Activated CD4-positive, alpha-beta T cell treated with anti-CD3 and anti-CD28 coated beads for 24 hours (primary cell): ENCODE data around the gene TMEM178B.
"Not testable (repeated sequence)": the region's sequence is repeated elsewhere in the genome, so short reads cannot be mapped to it uniquely, and the experiment has no call there.

Experiments
- DNase-seq, 2 donors: peaks; one replicate each; pipeline ENCODE4 v3.0.0-alpha.2; 2020; ENCODE audit warnings: low read depth in 2 of 2

The TMEM178B gene

DNA sequence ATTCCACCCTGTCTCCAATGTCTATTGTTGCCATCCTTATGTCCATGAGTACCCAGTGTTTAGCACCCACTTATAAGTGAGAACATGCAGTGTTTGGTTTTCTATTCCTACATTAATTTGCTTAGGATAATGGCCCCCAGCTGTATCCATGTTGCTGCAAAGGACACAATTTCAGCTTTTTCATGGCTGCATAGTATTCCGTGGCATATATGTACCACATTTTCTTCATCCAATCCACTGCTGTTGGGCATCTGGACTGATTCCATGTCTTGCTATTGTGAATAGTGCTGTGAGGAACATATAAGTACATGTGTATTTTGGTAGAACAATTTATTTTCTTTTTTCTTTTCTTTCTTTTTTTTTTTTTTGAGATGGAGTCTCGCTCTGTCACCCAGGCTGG is 68.2 kb downstream of the TMEM178B start:
- no peak for DNase-seq

DNA sequence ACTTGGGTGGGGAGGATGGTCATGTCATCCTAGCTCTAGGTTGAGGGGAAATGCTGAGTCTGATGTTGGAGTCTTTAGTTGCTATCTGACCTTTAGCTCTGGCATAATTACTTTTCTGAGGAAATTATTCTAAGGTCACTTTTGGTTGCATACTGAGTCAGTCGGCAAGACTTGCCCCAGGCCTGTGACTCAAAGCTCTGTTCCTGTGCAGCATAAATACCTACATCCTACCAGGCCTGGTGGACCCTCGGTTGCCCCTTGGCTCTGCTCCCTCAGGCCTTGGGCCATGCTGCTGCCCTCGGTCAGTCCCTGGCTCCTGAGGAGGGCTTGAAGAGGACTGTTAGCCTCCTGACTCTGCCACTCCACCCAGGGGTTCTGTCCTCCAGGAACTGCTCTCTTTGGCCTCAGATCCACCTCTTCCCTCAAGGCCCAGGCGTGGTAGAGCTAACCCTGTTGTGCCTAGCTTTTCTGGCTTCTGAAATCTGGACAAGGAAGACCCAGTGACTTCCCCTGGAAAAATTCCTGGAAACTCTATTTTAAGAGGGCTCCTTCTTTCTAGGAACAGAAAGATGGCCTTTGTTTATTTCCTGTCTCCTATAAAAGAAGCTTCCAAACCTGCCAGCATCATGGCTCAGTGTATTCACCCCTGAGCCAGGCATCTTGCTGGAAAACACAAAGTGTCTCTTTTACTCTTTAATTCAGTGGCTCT is 71.2 kb downstream of the TMEM178B start:
- DNase-seq = no peak

DNA sequence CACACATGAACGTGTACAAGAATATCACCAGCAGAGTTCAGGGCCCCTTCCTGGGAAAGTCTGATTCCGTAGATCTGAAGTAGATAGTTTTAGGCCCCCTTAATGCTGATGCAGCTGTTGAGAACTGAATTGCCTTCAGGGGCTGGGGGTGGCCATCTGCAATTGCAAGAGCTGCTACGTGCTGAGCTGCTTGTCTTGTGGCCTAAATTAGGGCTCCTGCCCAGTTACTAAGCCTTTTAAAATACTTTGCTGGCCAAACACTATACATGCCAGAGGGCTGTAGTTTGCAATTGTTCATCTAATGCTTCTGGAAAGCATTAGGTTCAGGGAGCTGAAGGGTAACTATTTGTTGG is 71.7 kb downstream of the TMEM178B start:
- no peak for DNase-seq

DNA sequence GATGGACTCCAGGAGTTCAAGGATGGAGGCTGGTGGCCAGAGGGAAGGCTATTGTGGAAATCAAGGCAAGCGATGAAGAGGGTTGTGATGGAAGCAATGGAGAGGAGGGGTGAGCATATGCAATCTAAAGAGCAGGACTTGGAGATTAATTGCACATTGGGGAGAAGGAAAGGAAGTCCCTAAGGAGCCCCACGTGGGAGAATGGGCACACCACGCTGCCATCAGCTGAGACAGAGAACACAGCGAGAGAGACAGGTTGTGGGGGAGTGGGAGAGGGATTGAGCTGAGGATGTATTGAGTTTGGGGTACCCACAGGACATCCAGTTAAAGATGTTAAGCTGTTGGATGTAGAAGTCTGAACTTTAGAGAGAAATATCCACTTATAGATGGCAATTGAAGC is 73.6 kb downstream of the TMEM178B start:
- no peak for DNase-seq

DNA sequence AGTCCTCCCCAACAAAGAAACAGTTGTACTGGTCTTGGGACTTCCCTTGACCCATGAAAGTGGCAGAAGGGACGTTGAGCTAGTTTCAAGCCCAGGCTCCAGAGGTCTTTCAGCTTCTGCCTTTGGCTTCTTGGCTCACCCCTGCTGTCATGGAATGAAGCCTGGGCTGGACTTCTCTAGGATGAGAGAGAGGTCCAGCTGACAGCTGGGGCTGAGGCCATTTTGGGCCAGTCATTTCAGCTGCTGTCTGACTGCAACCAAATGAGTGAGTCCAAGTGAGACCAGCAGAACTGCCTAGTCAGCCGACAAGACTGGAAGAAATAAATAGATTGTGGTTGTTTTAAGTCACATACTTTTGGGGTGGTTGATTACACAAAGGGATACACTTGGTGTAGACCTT is 76.6 kb downstream of the TMEM178B start:
- no peak for DNase-seq

DNA sequence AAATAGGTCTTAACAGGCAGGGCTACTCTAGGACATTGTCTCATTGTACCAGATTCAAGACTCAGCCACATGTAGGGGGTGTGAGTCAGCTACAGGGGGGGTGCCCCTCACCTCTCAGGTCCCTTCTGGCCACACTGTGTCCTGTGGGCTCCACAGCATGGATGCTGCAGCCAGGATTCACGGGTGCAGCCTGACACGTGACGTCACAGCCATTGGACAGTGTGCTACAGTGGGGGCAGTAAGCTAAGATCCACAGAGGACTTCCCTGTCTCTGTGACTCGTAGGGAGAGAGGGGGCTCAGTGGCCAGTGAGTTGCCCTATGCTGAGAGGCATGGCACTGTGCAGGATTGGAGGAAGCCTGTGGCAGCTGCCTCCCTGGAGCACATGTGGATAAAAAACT is 77.9 kb downstream of the TMEM178B start:
- no peak for DNase-seq

DNA sequence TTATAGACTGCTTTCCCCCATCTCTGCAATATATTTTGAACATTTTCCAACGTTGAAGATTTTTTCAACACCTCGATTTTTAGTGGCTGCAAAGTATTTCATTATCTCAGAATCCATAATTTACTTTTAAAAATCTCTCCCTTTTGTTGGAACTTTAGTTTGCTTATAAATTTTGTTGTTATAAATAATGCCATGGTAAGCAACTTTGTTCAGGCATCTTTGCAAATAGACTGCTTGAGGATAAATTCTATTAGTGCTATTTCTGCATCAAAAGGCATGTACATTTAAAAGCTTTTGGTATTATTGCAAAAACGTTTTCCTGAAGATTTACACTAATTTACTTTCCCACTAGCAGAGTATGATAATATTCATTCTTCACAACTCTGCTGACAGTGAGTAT is 79.4 kb downstream of the TMEM178B start:
- no peak for DNase-seq

DNA sequence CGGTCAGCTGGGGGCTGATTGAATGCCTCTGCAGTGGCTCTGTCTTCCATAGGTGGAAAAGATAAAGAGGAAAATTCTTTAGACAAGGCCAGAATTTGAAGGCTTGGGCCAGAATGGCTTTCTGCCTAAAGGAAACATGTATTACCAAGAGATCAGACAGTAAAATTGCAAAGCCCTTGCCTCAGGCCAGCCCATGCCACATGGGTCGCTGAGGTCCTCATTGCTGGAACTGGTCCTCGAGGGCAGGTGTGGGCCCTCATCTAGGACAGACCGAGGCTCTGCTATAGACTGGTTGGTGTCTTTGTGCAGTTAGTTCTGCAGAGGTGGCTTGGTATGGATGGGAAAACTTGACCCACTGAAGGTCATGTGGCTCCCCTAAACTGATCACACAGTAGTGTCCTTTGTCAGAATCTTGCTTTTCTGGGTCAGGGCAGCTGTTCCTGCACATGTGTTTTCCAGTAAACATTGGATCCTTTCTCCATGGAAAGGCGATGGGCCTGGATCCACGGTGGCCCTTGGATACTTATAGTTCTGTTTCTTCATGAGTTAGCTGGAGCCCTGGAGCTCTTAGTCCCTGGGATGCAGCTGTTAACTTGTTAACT is 80.4 kb downstream of the TMEM178B start:
- no peak for DNase-seq

DNA sequence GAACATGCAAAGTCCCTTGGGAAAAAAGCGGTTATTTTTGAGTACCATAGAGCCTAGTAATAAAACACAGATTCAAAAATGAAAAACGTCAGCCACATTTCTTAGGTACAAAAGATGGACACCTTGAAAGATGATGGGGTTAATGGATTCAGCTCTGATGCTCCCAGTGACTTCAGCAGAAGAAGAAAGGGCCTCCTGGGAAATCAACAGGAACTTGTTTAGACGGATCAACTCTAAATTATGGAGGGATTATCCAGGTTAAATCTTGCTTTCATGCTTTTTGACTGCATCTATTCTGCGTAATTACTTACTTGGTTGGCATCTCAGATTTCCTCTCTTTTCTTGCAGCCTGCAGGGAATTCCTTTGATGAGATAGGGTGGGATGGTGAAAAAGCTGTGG is 82.5 kb downstream of the TMEM178B start:
- DNase-seq = no peak

DNA sequence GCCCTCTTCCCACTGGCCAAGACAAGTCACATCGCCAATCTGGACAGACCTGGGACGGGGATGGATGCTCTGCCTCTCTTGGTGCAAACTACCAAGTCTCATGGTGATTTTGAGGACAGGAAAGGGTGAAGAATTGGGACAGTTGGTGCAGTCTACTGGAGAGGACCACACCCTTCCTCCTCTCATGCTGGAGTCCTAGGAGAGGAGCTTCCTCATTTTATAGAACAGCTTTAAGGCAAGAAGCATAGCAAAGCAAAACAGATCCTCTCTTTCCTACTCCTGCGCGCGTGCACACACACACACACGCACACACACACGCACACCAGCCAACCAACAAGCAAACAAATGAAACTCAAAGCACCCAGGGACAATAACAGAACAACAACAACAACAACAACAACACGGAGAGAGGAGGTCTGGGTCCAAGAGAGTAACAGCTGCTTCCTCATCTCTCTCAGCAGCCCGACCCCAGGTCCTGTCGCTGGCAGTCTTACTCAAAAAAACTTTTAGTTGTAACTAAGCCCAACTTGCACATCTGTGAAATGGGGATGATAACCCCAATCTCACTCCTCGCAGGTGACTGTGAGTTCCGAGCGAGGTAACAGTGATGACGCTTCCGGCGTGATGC is 83.4 kb downstream of the TMEM178B start:
- DNase-seq = no peak

DNA sequence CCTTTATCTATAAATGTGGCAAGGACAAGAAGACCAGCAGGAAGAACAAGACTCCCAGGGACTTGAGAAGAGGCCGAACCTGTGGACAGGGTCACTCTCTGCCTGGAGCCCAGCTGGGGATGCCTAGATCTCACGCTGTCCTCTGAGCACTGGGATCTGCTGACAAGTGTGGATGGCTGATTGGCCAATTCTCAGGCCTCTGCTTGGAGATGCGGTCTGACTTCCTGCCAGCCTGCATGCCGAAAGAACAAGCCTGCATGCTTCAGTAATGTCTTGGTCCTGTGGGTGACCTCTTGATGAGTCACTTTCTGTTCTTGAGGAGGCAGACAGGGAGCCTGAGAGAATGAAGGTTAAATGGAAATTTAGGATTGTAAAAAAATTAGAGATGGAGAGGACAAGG is 84.7 kb downstream of the TMEM178B start:
- no peak for DNase-seq

DNA sequence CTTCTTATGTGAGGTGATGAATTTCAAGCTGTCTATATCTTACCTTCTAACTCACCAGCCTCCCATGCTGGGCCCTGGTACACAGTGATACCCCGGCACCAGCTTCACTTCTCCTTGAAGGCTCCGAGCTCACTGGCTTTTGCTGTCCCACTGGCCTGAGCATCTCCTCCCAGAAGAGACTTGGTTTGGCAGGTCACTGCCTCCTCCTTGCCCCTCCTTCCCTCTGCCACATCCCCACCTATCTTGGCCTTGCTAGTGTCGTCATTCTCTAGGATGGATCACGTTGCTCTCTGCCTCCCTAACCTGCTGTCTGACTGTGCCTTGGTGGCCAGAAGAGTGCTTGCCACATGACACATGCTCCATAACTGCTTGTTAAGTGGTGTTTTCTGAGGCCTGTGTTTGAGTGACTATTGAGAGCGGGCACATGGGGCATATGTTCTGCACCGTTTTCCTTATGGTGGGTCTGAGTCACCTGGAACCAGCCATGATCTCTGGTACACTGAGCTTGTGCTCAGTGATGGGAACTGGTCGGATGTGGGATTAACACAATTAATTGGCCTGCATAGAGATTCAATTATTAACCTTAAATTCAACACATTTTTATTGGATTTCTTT is 86.5 kb downstream of the TMEM178B start:
- DNase-seq = no peak

DNA sequence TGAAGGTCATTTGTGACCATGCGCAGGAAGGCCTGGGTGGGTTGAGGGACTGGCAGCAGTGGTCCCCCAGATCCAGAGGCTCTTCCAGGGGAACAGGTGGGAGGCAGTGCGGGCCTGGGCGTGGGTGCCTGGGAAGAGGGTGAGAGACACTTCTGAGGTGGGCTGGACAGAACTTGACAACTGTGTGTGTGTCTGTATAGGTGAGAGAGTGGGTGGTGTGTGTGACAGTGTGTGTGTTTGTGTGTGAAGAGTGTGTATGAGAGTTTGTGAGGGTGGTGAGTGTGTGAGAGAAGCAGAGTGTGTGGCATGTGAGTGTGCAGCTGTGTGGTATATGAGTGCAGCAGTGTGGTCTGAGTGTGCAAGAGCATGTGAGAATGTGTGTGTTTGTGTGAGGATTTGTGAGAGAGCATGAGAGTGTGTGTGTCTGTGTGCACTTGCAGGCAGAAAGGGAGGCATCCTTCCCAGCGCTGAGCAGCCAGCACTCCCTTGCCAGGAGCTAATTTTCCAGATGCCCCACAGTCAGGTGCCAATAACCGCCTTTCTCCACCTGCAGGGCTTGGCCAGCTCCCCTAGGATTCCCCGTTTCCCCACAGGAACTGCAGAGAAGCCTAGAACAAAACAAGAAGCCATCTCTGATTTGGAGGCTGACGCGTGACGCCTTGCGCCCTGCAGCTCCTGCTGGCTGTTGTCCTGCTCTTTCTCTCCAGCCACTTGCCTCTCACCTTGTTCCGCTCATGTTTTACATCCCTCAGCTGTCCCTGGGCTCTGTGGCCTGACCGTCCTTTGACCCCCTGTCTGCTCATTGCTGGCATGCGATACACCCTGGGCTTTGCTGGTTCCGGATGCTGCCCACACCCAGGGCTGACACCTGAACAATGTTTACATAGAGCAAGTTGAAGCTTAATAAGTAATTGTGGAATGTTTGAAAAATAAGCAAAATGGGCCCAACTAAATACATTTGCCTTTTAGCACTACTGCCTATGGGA is 88.0 kb downstream of the TMEM178B start:
- DNase-seq = no peak

DNA sequence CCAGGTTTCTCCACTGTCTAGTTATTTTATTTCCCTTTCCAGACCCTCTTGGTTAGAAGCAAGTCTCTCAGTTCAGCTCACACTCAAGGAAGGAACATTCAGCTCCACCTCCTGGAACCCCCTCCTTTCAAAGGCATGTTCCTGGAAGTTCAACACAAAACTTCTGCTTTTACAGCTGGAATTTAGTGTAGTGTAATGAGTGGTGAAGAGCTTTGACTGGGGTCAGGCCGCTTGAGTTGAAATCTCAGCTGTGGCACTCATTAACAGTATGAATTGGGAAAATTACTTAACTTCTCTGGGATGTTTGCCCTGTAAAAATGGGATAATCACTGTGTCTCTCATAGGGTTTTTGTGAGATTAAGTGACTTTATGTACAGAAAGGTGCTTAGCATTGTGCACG is 91.7 kb downstream of the TMEM178B start:
- no peak for DNase-seq

DNA sequence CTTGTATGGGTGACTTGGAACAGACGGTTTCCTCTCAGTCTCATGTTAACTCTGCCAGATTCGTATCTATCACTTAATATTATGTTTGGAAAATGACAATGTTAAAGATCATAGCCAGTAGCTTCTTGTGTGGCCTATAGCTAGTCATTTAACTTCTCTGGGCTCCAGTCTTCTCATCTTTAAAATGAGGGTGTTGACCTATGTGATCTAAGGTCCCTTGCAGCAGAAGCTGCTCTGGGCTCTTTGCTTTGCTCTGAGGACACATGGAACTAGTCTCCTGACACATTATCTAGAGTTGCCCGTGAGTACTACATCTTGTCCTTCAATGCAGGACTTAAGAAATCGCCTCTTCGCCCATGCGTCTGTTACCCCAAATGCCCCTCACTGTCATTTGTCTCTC is 93.1 kb downstream of the TMEM178B start:
- no peak for DNase-seq

DNA sequence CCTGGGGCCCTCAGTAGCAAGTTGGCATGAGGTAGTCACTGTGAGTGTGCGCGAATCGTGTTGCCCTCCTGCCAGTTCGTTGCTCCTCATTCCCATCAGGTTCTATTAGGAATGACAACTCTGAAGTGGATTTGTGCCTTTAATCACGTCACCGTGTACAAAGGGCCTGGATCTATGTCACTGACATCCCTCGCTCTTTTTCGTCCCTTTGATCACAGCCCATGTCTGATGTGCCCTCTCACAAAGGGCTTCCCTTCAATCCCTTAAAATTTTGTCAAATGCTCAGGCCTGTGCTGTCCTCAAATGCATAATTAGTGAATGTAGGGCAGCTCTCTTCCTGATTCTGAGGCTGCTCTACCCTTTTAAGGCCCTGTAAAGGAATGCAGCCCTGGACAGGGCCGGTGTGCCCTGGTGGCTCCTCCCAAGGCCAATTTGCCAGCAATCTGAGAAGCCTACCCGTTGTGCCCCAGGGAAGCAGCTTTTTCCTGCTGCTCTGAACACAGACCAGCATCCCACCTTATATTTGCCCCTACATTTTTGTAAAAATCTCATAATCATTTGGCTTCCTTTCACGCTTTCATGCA is 93.6 kb downstream of the TMEM178B start:
- no peak for DNase-seq

DNA sequence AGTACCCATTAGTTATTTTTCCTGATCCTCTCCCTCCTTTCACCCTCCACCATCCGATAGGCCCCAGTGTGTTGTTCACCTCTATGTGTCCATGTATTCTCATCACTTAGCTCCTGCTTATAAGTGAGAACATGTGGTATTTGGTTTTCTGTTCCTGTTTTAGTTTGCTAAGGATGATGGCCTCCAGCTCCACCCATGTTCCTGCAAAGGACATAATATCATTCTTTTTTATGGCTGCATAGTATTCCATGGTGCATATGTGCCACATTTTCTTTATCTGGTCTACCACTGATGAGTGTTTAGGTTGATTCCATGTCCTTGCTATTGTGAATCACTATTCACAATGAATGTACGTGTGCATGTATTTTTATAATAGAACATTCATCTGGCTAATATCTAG is 95.3 kb downstream of the TMEM178B start:
- DNase-seq = not testable (repeated sequence)

DNA sequence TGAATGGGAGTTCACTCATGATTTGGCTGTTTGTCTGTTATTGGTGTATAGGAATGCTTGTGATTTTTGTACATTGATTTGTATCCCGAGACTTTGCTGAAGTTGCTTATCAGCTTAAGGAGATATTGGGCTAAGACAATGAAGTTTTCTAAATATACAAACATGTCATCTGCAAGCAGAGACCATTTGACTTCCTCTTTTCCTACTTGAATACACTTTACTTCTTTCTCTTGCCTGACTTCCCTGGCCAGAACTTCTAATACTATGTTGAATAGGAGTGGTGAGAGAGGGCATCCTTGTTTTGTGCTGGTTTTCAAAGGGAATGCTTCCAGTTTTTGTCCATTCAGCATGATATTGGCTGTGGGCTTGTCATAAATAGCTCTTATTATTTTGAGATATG is 101.9 kb downstream of the TMEM178B start:
- not testable (repeated sequence) for DNase-seq

DNA sequence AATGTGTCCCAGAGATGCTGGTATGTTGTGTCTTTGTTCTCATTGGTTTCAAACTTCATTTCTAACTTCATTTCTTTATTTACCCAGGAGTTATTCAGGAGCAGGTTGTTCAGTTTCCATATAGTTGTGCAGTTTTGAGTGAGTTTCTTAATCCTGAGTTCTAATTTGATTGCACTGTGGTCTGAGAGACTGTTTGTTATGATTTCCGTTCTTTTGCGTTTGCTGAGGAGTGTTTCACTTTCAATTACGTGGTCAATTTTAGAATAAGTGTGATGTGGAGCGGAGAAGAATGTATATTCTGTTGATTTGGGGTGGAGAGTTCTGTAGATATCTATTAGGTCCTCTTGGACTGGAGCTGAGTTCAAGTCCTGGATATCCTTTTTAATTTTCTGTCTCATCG is 103.3 kb downstream of the TMEM178B start:
- not testable (repeated sequence) for DNase-seq

DNA sequence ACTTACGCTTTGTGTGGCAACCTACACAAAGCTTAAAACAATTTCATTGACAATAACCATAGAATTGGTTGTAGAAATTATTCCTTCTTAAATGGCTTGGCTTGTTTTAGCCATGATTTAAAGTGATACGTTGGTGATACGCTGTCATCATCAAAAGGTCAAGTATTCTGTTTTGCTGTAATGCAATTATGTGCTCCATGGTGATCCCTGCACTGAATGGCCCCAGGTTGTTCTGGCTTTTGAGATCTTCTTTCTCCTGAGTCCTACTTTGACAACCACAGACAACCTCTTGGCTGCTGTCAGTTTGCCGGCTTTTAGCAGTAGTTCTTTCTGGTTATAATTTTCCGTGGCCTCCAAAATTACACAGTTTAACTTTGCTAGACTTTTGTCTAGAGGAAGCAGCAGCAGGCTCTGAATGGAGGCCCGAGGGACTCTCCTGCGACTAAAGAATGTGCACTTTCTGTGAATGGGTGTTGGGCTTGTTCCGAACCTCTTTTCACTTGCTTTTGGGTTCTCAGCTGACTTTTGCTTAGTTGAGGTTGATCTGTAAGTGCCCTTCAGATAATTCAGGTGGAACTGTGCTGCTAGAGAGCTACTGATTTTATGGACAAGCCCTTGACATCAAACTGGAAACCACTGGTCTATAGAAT is 104.7 kb downstream of the TMEM178B start:
- no peak for DNase-seq

DNA sequence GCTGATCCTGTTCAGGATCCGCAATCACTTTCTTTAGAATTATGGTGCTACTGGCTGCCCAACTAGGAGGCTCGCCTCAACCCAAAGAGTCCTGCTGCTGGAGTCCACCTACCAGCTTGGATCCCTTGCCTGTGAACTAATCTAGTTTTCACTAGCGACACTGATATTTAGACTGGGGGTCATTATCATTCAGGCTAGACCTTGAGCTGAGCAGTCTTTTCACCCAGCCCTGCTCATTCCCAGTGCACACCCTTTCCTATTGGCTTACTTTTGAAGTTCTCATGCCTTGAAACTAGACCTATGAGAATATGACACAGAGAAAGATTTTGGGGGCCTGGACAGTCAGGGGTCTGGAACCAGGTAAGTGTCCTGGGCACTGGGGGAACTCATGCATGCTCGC is 107.9 kb downstream of the TMEM178B start:
- no peak for DNase-seq
